ENCODE results near the gene PREX1.

The PREX1 gene

DNA sequence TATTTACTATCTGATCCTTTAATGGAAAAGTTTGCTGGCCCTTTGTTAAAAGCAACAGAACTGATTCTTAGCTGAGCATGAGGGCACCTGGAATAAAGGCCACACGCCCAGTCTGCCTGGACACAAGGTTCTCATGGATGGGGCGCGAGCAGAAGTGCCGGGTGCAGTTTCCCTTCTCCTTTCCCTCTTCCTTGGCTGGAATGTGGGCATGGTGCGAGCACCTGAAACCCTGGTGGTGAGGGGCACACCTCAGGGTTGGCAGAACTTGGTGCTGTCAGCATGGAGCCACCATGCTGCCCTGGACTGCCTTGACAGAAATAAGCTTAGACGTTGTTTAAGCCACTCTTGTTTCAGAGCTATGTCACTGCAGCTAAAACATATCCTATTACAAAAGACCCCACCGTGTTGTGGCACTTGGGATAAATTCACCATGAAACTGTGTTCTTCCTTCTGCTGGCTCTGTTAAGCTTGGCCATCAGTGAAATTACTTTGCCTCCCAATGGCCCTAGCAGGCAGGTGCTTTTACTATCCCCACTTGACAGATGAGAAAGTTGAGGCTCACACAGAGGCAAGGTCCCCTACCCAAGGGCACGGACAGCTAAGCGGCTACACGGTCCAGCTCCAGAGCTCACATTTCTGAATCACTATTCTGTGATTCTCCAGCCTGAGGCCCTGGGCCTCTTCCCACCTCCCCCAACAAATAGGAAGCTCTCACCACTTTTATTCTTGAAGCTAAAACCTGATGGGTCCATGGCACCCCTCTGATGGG, 115.9 kb downstream of the PREX1 start:
- FAIRE-seq = no peak

GRCh38 chr20:48711044-48711428, 116.8 kb downstream of the PREX1 start:
- no peak for FAIRE-seq

DNA sequence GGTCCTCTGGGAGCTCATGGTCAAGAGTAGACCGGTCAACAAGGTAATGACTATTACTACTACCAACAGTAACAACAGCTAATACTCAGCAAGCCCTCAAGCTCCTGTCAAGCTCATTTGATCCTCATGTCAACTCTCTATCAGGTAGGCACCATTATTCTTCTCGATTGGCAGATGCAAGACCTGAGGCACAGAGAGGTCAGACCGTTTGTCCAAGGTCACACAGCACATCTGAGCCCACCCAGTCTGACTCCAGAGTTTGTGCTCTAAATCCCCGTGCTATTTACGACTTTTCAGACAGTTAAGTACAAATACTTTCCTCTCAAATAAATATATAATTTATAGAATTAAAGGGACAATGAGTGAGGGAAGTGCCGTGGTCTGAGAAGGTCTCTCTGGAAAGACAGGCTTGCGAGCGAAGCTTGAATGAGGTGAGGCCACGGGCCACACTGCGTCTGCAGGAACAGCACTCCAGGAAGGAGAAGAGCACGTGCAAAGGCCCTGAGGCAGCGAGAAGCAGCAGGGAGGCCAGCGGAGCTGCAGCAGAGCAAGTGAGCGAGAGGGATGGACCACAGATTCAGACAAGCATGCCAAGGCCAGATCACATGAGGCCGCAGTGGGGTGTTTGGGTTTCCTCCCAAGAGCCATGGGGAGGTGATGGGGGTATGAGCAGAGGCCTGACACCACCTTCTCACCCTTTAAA, 117.3 kb downstream of the PREX1 start:
- no peak for FAIRE-seq

- no peak for FAIRE-seq
Observed at GRCh38 chr20:48709744-48710143, 118.1 kb downstream of the PREX1 start.

GRCh38 chr20:48709058-48709691, 118.6 kb downstream of the PREX1 start:
- FAIRE-seq = no peak

GRCh38 chr20:48708630-48709029, 119.2 kb downstream of the PREX1 start:
- FAIRE-seq = no peak

- no peak for FAIRE-seq
Observed at GRCh38 chr20:48708116-48708515, 119.7 kb downstream of the PREX1 start.

DNA sequence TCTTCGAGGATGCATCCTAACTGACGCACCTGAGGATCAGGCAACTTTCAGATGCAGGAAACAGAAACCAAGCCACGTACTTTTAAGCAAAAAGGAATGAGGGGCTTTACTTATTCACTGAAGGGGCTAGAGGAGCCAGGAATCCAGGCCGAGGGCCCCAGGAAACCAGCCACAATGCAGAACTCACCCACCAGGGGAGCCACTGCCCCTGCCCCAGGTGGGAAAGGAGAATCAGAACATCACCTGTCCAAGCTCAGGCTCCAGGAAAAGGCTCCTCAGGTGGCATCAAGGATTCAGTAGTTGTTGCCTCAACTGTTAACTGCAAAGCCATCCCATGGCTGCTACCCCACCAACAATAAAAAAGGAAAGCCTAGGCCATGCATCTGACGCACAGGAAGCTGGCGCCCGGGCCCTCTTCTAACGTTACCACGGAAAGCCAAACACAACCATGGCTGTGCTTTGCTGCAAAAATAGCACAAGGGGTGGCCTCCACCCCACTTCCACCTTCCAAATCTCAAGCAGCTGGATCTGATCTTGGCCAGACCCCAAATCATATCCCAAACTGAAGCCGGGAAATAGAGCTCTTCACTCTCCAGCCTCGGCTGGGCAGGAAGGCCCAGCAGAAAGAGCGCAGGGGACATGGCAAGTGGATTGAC, 121.0 kb downstream of the PREX1 start:
- no peak for FAIRE-seq

DNA sequence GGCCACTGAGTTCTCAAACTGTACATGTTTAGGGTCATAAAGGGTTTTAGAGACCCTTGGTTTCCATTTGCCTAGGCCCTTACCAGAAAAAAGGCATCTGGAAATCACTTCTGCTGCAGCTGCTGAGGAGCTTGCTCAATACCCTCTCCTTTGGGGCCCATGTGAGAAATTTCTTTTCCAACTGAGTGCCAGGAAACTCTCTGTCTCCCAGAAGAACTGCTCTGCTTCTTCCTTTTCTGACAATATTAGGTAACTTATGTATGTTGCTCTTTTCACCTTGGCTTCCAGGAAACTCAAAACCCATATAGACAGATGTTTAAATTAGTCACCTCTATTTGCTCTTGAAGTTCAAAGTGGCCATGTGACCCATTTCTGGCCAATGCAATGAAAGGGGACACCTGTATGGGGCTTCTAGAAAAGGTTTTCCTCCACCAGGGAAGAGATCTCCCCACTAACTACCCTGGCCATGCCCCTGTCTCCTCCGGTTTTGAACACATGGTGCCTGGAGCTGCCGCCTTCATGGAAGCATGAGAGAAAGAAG, 121.6 kb downstream of the PREX1 start:
- FAIRE-seq = no peak

DNA sequence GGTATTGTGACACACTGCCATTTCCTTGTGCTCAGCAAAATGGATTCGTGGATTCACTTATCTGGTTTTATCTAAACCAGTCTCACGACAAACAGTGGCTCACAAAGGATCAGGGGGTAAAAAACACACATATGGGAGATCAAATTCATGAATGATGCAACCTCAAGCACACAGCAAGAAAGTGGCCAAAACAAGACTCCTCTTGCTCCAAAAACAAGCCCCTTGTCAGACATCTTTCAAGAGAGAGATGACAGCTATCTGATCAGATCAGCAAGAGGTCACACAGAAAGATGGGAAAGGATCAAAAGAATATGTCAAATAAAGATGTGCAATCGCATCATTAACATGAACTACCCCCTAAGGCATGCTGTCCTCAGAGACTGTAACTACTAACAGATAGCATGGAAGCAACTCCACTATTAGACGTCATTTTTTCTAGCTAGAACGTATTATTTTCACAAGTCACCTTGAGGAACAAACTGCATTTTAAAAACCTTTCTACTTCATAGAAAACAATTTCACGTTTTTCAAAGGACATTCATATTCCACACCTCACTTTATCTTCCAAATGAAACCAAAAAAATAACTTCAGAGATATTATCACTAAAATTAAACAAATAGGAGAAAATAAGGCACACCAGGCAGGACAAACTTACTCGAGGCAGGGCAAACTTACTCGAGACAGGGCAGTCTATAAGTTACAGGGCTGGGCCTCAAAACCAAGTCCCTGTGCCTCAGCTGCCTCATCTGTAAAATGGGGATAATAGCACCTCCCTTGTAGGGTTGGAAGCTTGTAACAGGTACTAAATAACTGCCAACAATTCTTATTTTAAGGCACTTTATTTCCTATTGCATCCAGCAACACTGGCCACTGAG, 122.3 kb downstream of the PREX1 start:
- no peak for FAIRE-seq

- no peak for FAIRE-seq
Observed at GRCh38 chr20:48704761-48705160, 123.0 kb downstream of the PREX1 start.

DNA sequence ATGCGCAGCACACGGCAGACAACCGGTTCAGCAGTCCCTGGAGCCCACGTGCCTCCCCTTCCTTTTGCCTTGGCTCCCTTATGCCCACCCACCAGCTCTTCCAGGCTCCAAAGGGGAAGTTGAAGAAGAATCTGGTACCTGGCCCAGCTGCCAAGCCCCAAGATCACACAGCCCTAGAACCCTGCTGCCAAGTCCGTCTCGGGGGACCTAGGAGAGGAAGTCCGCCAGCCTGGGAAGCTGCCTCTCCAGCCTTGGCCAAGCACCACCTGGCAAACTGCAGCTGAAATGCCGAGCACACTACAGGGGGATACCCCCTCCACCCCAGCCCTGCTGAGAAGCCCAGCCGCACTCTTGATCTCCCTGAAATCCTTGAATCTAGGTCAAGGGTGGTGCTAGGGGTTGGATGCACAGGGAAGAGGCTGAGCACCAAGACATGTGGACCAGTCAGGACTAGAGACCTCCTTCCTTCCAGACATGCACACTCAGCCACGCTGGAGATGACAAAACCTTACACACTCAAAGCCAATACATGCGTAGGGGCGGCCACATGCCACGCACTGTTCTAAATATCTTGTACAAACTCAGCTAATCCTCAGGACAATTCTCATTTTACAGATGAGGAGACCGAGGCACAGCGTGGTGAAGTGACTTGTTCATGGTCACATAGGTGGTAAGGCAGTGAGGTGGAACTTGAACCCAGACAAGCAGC, 124.1 kb downstream of the PREX1 start:
- FAIRE-seq = no peak

DNA sequence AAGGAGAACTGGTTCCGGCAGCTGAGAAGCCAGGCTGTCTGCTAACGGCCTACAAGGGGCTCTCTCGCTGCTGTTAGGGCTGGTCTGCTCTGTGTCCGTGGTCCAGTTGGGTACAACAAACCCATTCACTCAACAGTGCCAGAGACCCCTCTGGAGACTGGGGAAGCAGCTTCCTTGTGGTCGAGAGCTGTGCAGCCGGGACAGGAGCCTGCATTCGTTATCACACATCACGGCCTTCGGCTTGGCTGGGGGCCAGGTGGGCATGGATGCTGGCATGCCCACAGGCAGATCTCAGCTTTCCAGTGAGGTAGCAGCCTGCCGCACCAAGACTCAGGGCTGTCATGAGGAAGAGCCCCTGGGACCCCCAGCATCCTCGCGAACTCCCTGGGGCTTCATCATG, 124.7 kb downstream of the PREX1 start:
- no peak for FAIRE-seq

DNA sequence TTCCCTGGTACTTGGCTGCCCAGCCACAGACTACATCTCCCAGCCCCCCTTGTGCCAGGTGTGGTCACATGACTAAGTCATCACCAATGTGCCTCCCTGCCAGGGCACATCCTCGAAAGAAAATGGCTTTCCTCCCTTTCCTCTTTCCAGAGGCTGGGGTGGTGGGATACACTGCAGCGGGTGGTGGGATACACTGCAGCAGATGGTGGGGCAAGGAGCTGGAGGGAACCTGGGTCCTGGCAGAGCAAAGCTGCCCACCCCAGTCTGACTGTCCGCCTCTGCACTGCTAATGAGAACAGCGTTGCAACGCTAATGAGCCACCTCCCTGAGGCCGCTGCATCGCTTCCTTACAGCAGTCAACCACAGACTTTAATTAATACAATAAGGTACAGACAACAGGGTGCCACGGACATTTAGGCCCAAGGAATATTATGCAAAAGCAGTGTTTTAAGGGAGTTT, 125.3 kb downstream of the PREX1 start:
- no peak for FAIRE-seq

GRCh38 chr20:48701702-48702101, 126.1 kb downstream of the PREX1 start:
- FAIRE-seq = no peak

- FAIRE-seq = no peak
Observed at GRCh38 chr20:48698507-48699267, 129.1 kb downstream of the PREX1 start.

DNA sequence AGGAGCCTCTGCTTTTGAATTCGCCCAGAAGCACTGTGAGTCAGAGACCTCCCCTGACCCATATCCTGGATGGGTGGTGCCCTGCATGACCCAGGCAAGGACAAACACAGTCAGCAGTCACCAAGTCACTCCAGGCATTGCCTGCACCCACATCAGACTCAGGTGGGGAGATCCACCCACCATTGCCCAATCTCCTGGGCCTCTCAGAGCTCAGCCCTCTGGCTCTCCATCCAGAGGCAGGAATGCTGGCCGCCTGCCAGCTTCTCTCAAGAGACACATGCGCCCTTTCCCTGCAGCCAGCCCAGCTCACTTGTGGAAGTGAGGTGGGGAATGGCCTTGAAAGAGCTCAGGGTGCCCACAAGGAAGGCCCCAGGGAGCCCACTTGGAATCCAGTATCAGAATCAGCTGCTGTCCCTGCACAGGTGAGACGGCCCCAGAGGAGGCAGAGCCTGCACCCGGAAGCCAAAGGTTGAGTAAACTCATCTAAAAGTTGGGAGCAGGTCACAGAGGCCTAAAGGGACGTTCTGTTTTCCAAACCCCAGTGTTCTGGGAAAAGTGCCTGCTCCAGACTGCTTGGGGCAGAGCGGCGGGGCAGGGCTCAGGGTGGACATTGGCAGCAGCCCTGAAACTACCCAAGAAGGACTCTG, 129.8 kb downstream of the PREX1 start:
- no peak for FAIRE-seq

- FAIRE-seq = no peak
Observed at GRCh38 chr20:48696671-48697070, 131.1 kb downstream of the PREX1 start.

- no peak for FAIRE-seq
Observed at GRCh38 chr20:48695738-48696137, 132.1 kb downstream of the PREX1 start.

GRCh38 chr20:48695255-48695654, 132.5 kb downstream of the PREX1 start:
- FAIRE-seq = no peak

Data from TTC549 (cell line).